ENCODE results near the gene TIE1. TPM values are rescaled to one million over a fixed set of nuclear protein-coding genes. Genes with fewer than 3 reads are reported as not detected.

Gene TIE1
- total RNA-seq, 1 experiment from 2014 or later, result not detected

DNA sequence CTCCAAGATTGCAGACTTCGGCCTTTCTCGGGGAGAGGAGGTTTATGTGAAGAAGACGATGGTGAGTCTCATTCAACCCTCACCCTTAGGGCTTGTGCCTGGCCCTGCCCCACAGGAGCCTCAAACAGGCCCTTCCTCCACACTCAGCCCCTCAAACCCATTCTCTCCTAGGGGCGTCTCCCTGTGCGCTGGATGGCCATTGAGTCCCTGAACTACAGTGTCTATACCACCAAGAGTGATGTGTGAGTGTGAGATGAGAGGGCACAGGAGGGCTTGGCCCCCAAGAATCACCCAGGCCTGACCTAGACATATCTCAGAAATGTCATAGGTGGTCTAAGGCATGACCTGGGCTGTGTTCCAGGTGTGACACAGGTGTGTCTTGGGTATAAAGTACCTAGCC is 18.5 kb downstream of the TIE1 start:
- POLR2A ChIA-PET (ENCODE audit: low non-redundant PET), result no interaction called here

DNA sequence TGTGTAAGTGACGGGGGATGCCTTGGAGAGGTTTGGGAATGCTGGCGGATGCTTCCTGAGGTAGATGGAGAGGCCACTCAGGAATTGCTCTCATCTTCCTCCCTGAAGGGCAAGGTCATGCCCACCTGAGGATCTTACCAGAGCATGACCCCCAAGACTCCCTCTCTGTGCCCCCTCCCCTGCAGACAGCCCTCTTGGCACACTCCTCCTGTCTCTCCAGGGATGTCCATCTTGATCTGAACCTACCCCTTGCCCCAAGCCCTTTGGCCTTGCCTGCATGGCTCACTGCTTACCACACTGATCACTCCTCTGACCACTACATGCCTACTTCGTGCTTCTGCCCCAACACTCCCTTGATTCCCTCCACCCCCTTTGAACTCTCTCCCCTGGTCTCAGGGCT is 19.0 kb downstream of the TIE1 start:
- DNase-seq (ENCODE audit: low spot score), result no peak
- CTCF ChIA-PET, result no interaction called here
- intact Hi-C loops (cut with micrococcal nuclease; ENCODE audit: unreplicated experiment), result no loop called here
- H3K36me3 ChIP-seq (ENCODE audit: insufficient read depth, low read length, poor library complexity, severe bottlenecking), result no peaks in the 10 kb centered on the region
- H3K27me3 ChIP-seq (replicated peaks; ENCODE audit: insufficient read depth, low read depth, low read length, poor library complexity), result no peaks in the 10 kb centered on the region
- no peaks in the 10 kb centered on the region for H3K9me3 ChIP-seq (ENCODE audit: low read depth, low read length, poor library complexity, severe bottlenecking)
- H3K4me3 ChIP-seq (ENCODE audit: low read depth, low read length, poor library complexity, severe bottlenecking), result no peak overlapping the region
- TF ChIP-seq CTCF (conservative IDR thresholded peaks at IDR 0.05; ENCODE audit: low read depth, low read length) (no peak), EZH2 (IDR thresholded peaks at IDR 0.05; ENCODE audit: borderline replicate concordance, low read depth, low read length, poor library complexity, severe bottlenecking) (no peak)
- BruUV-seq (replicated peaks), result no TSS peak
- H3K27ac ChIP-seq (ENCODE audit: low read depth, low read length, poor library complexity, severe bottlenecking), result no peak overlapping the region
- POLR2A ChIA-PET (ENCODE audit: low non-redundant PET), result no interaction called here
- H3K4me1 ChIP-seq (ENCODE audit: insufficient read depth, low read length, poor library complexity, severe bottlenecking), result peaks cover 5% of the 10 kb centered on the region

More for the DNA sequence above, 18.5 kb downstream of the TIE1 start:
- Histone ChIP-seq H3K4me1 (ENCODE audit: insufficient read depth, low read length, poor library complexity, severe bottlenecking) (peaks cover under 1% of the 10 kb centered on the region), H3K36me3 (ENCODE audit: insufficient read depth, low read length, poor library complexity, severe bottlenecking) (no peaks in the 10 kb centered on the region), H3K4me3 (ENCODE audit: low read depth, low read length, poor library complexity, severe bottlenecking) (no peak overlapping the region), H3K9me3 (ENCODE audit: low read depth, low read length, poor library complexity, severe bottlenecking) (no peaks in the 10 kb centered on the region), H3K27me3 (replicated peaks; ENCODE audit: insufficient read depth, low read depth, low read length, poor library complexity) (no peaks in the 10 kb centered on the region), H3K27ac (ENCODE audit: low read depth, low read length, poor library complexity, severe bottlenecking) (no peak overlapping the region)
- TF ChIP-seq CTCF (conservative IDR thresholded peaks at IDR 0.05; ENCODE audit: low read depth, low read length) (no peak), EZH2 (IDR thresholded peaks at IDR 0.05; ENCODE audit: borderline replicate concordance, low read depth, low read length, poor library complexity, severe bottlenecking) (no peak)
- CTCF ChIA-PET, result no interaction called here
- no TSS peak for BruUV-seq (replicated peaks)
- DNase-seq (ENCODE audit: low spot score), result no peak
- intact Hi-C loops (cut with micrococcal nuclease; ENCODE audit: unreplicated experiment), result no loop called here

DNA sequence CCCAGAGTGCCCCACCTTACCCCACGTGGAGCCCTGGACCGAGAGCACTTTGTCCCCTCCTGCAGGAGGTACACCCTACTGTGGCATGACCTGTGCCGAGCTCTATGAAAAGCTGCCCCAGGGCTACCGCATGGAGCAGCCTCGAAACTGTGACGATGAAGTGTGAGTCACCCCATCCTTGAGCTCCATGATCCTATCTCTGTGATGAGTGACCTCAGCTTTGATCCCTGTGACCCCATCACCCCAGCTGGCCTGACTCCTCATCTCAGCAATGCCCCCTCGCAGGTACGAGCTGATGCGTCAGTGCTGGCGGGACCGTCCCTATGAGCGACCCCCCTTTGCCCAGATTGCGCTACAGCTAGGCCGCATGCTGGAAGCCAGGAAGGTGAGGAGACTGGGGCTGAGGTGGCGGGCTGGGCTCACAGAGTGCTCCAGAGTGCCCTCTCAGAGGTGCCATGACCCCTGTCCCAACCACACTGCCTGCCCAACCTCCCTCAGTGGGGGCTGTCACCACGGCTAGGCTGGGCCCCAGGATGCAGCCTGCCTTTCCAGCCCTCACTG is 20.6 kb downstream of the TIE1 start:
- no peak for DNase-seq (ENCODE audit: low spot score)
- H3K27ac ChIP-seq (ENCODE audit: low read depth, low read length, poor library complexity, severe bottlenecking), result no peak overlapping the region
- H3K36me3 ChIP-seq (ENCODE audit: insufficient read depth, low read length, poor library complexity, severe bottlenecking), result no peaks in the 10 kb centered on the region
- ChIA-PET CTCF (interaction anchor here (0.6 kb wide), 1 partner anchor 47 kb away, joined by 4 read pairs; the partner anchor contains the start of gene ELOVL1), POLR2A (ENCODE audit: low non-redundant PET) (no interaction called here)
- intact Hi-C loops (cut with micrococcal nuclease; ENCODE audit: unreplicated experiment), result no loop called here
- H3K4me1 ChIP-seq (ENCODE audit: insufficient read depth, low read length, poor library complexity, severe bottlenecking), result peaks cover 5% of the 10 kb centered on the region
- TF ChIP-seq EZH2 (IDR thresholded peaks at IDR 0.05; ENCODE audit: borderline replicate concordance, low read depth, low read length, poor library complexity, severe bottlenecking), result no peak
- no peak for TF ChIP-seq CTCF (conservative IDR thresholded peaks at IDR 0.05; ENCODE audit: low read depth, low read length)
- H3K27me3 ChIP-seq (replicated peaks; ENCODE audit: insufficient read depth, low read depth, low read length, poor library complexity), result no peaks in the 10 kb centered on the region
- H3K9me3 ChIP-seq (ENCODE audit: low read depth, low read length, poor library complexity, severe bottlenecking), result no peaks in the 10 kb centered on the region
- no TSS peak for BruUV-seq (replicated peaks)
- no peak overlapping the region for H3K4me3 ChIP-seq (ENCODE audit: low read depth, low read length, poor library complexity, severe bottlenecking)
